ENCODE data around the gene GARS1.

The GARS1 gene

DNA sequence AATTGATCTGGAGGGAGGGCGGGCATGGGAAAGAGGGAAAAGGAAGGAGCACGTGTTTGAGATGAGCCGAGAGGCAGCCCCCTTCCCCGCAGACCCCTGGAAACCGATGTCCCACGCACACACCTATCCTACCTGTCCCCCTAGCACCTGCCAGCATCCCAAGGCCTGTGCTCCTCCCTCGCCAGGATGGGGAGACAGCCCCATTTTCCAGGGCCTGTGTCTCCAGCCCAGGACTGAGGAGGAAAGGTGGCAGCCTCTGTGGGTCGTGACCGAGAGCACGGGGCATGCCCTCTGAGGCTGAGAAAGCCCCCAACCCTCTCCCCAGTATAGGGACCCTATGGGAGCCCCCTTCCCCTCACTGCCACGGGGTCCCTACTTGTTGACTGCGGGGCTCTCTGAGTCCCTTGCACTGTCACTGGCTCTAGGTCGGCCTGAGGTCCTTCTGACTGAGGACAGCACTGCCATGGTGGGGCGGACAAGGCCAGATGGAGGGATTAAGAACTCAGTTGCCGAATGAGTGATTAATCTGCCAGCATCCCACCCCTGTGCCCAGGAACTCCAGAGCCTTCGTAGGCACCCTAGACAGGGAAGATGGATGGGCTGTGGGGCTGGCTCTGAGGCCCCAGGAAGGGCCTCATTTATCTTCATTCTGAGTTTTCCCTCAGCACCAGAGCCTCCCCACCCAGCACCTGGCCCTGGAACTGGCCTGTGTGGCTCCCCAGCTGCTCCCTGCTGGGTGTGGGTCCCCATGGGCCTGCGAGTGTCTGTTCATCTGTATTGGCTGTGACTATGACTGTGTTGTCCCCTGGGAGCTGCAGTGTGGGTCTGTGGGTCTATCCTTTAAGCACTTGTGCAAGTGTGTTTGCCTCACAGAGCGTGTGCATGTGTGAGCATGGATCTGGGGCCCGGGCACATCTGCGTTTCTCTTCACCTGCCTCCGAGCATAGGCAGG is 61.6 kb downstream of the GARS1 start:
- no peaks in the 10 kb centered on the region for H3K36me3 ChIP-seq (ENCODE audit: insufficient read depth, low read length)
- H3K9me3 ChIP-seq (ENCODE audit: low read length) = no peaks in the 10 kb centered on the region
- H2AFZ ChIP-seq (ENCODE audit: low read depth, low read length) = no peak overlapping the region
- no peaks in the 10 kb centered on the region for H3K4me1 ChIP-seq (ENCODE audit: insufficient read depth, low read length)
- H3K27me3 ChIP-seq (ENCODE audit: insufficient read depth, low read length) = peaks cover 7% of the 10 kb centered on the region
- no peak overlapping the region for H3K4me3 ChIP-seq (ENCODE audit: low read length)

DNA sequence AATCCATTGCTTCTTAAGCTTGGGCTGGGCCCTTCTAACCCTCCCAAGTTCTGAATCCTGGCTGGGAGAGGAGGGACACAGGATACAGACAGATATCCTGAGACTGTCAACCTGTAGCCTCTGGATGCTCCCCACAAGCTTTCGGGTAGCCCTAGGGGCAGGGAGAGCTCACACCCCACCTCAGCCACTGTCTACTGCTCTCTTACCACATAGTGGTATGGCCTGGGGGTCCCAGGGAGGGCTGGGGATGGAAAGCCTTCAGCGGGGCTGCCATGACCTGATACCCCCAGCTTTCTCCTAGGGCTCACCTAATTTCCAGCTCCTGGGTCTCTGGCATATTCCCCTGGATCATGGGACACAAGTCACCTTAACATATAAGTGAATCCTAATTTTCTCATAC is 62.5 kb downstream of the GARS1 start:
- Histone ChIP-seq H3K4me3 (ENCODE audit: low read length) (no peak overlapping the region), H3K9me3 (ENCODE audit: low read length) (no peaks in the 10 kb centered on the region), H2AFZ (ENCODE audit: low read depth, low read length) (no peak overlapping the region), H3K27me3 (ENCODE audit: insufficient read depth, low read length) (peaks cover 7% of the 10 kb centered on the region), H3K4me1 (ENCODE audit: insufficient read depth, low read length) (no peaks in the 10 kb centered on the region), H3K36me3 (ENCODE audit: insufficient read depth, low read length) (no peaks in the 10 kb centered on the region)

DNA sequence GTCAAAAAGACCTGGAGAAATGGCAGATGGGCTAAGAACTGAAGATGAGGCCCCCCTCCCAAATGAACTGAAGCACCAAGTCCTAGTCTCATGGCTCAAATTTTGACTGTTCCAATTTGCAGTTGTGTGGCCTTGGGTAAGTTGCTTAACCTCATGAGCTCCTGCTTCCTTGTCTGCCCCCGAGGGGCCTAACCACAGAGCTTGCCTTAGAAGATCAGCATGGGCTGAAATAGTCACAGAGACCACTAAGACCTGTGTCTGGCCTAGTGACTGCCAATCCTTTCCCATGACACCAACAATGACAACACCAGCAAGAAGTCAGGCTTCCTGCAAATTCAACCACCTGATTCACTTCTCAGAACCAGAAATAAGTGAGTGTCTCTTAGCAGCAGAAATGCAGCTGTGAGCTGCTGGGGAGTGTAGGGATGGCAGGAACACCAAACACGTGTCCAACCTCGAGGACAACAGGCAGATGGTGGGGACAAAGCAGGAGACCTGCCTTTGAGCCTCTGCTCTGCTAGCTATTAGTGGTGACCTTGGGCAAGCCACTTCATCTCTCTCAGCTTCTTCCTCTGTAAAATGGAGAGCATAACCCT is 63.9 kb downstream of the GARS1 start:
- peaks cover 7% of the 10 kb centered on the region for H3K27me3 ChIP-seq (ENCODE audit: insufficient read depth, low read length)
- H3K4me1 ChIP-seq (ENCODE audit: insufficient read depth, low read length) = no peaks in the 10 kb centered on the region
- H2AFZ ChIP-seq (ENCODE audit: low read depth, low read length) = no peak overlapping the region
- H3K9me3 ChIP-seq (ENCODE audit: low read length) = no peaks in the 10 kb centered on the region
- no peak overlapping the region for H3K4me3 ChIP-seq (ENCODE audit: low read length)
- no peaks in the 10 kb centered on the region for H3K36me3 ChIP-seq (ENCODE audit: insufficient read depth, low read length)

DNA sequence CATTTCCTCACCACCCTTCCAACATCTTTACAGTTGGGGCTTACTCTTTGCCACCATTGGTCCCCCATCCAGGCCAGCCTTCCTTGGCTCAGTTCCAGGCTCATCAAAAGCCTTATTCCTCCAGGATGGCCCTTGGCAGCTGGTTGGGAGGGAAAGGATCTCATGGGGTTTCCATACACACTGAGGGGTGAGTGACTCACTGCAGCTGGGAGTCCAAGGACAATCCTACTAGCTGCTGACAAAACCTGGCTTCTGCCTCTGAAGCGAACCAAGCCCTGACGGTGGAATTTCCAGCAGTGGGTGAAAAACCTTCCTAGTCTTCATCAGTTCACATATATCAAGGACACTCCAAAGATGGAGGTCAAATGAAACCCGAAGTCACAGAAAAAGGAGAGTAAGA is 64.6 kb downstream of the GARS1 start:
- no peaks in the 10 kb centered on the region for H3K36me3 ChIP-seq (ENCODE audit: insufficient read depth, low read length)
- peaks cover 7% of the 10 kb centered on the region for H3K27me3 ChIP-seq (ENCODE audit: insufficient read depth, low read length)
- H2AFZ ChIP-seq (ENCODE audit: low read depth, low read length) = no peak overlapping the region
- no peak overlapping the region for H3K4me3 ChIP-seq (ENCODE audit: low read length)
- H3K4me1 ChIP-seq (ENCODE audit: insufficient read depth, low read length) = no peaks in the 10 kb centered on the region
- H3K9me3 ChIP-seq (ENCODE audit: low read length) = no peaks in the 10 kb centered on the region

DNA sequence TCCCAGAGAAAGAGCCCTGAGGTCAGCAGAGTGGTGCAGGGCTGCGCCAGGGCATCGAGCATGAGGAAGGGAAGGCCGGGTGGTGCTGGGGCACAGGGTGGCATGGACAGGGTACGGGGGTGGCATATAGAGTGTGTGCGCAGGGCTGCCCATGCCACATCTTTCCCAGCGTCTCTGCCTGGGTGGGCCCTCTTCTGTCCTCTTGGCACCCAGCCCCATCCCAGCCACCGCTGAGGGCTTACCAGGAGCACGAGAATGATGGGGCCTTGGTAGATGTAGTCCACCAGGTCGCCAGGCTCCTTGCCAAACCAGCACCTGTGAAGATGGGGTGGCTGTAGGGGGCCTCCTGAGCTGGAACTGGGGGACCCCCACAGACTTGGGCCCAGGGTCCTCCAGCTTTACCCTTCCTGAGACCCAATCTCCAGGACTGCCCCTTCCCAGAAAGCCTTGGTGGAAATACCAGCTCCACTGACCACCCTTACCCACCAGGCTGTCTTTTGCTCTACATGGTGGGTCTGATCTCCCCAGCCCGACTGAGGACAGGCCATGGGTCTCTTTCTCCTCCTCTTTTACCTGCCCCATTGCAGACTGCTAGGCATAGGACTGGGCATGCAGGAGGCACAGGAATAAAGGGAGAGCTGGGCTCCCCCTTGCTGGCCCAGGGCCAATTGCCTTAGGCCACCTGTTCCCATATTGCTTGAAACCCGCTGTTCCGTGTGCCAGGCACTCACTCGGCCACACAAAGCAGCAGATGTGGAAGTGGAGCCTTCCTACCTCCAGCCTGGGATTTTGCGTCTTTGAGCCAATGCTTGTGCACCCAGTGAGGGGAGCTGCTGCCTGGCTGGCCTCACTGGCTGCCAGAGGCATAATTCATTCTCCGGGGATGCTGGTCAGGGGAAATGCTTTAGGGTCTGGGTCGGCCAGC is 65.9 kb downstream of the GARS1 start:
- Histone ChIP-seq H2AFZ (ENCODE audit: low read depth, low read length) (no peak overlapping the region), H3K4me3 (ENCODE audit: low read length) (no peak overlapping the region), H3K36me3 (ENCODE audit: insufficient read depth, low read length) (no peaks in the 10 kb centered on the region), H3K4me1 (ENCODE audit: insufficient read depth, low read length) (no peaks in the 10 kb centered on the region), H3K9me3 (ENCODE audit: low read length) (no peaks in the 10 kb centered on the region), H3K27me3 (ENCODE audit: insufficient read depth, low read length) (peaks cover 7% of the 10 kb centered on the region)

DNA sequence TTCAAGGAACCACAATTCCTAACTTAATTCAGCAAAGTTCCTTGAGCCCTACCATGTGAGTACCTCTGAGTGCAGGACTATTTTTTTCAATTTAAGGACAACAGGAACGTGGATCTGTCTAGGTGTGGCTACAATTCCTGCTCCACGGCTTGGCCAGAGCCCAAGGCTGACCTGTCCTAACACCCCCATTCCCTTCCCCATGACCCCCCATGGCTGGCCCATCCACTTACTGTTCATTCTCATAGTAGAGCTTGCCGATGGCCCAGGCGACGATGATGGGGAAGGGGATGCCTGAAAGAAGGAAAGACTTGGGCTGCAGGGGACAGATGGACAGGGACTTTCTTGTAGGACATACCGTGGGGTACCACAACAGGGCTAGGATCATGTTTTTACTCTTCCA is 67.2 kb downstream of the GARS1 start:
- Histone ChIP-seq H3K4me1 (ENCODE audit: insufficient read depth, low read length) (no peaks in the 10 kb centered on the region), H3K9me3 (ENCODE audit: low read length) (no peaks in the 10 kb centered on the region), H3K27me3 (ENCODE audit: insufficient read depth, low read length) (peaks cover 3% of the 10 kb centered on the region), H3K4me3 (ENCODE audit: low read length) (no peak overlapping the region), H3K36me3 (ENCODE audit: insufficient read depth, low read length) (no peaks in the 10 kb centered on the region), H2AFZ (ENCODE audit: low read depth, low read length) (no peak overlapping the region)

DNA sequence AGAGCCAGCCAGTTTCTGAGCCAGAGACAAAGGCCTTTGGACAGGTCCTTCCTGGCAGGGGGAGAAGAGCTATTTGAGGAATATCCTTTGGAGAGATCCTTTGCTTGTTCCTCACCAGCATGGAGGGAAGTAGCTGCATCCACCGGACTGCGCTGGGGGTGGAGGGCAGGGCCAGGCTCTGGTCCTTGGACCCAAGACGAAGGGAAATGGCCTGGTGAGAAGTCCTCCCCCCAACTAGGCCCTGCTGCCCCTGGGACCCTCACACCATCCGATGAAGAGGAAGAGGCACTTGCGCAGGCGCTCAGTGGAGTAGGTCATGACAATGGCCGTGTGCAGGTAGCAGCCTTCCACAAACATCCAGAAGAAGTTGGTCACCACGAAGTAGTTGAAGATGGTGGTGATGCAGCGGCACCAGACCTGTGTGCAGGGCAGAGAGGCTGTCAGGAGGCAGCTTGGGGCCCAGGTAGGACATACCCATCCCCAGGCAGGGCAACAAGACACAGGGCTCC is 67.8 kb downstream of the GARS1 start:
- Histone ChIP-seq H3K36me3 (ENCODE audit: insufficient read depth, low read length) (no peaks in the 10 kb centered on the region), H3K27me3 (ENCODE audit: insufficient read depth, low read length) (peaks cover 3% of the 10 kb centered on the region), H3K4me3 (ENCODE audit: low read length) (no peak overlapping the region), H3K9me3 (ENCODE audit: low read length) (no peaks in the 10 kb centered on the region), H3K4me1 (ENCODE audit: insufficient read depth, low read length) (no peaks in the 10 kb centered on the region), H2AFZ (ENCODE audit: low read depth, low read length) (no peak overlapping the region)

DNA sequence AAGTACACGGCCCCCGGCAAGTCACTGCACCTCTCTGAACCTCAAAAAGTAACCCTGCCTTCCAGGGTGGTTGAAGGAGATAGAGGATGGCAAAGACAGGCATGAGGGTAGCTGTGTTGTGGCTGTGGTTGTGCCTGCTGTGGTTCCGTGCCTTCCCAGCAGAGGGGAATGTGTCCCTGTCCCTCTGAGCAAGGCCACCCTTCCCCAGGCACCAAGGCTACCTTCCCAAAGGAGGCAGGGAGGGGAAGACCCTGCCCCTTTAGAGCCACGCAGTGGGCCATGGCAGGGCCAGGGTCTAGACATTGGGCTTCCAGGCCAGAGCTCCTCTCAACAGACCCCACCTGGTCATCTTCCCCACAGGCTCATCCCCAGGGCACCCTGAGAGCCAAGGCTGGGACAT is 68.7 kb downstream of the GARS1 start:
- Histone ChIP-seq H3K4me3 (ENCODE audit: low read length) (no peak overlapping the region), H2AFZ (ENCODE audit: low read depth, low read length) (no peak overlapping the region), H3K9me3 (ENCODE audit: low read length) (no peaks in the 10 kb centered on the region), H3K27me3 (ENCODE audit: insufficient read depth, low read length) (no peaks in the 10 kb centered on the region), H3K4me1 (ENCODE audit: insufficient read depth, low read length) (no peaks in the 10 kb centered on the region), H3K36me3 (ENCODE audit: insufficient read depth, low read length) (no peaks in the 10 kb centered on the region)

DNA sequence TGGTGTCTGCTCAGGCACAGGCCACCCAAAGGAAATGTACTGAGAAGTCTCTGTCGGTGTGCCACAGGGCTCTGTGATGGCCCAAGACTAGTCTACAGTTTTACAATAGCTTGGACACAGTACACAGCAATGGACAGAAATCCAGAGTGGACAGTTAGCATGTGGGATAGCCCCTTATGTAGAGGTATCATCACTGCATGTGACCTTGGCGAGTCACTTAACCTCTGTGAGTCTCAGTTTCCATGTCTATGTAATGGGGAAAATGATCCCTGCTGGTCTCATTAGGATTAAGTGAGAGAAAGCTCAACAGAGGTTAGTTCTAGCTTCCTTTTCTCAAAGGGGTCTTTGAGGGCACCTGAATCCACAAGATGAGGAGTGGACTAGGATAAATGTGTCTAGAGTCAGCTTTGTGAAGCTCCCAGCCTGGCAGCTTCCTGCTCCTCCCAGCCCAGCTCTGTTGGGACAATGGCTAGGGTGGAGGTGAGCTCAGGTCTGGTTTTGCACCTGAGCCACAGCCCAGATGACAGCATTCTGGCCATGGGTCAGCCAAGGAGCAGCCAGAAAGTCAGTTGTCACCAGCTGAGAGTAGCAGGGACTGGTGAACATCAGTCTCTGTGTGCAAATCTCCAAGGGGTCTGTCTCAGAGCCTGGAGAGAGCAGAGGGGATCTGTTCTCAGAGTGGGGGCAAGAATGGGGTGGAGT is 69.7 kb downstream of the GARS1 start:
- H3K9me3 ChIP-seq (ENCODE audit: low read length) = no peaks in the 10 kb centered on the region
- H3K27me3 ChIP-seq (ENCODE audit: insufficient read depth, low read length) = no peaks in the 10 kb centered on the region
- no peaks in the 10 kb centered on the region for H3K36me3 ChIP-seq (ENCODE audit: insufficient read depth, low read length)
- H3K4me3 ChIP-seq (ENCODE audit: low read length) = no peak overlapping the region
- H3K4me1 ChIP-seq (ENCODE audit: insufficient read depth, low read length) = no peaks in the 10 kb centered on the region
- no peak overlapping the region for H2AFZ ChIP-seq (ENCODE audit: low read depth, low read length)

DNA sequence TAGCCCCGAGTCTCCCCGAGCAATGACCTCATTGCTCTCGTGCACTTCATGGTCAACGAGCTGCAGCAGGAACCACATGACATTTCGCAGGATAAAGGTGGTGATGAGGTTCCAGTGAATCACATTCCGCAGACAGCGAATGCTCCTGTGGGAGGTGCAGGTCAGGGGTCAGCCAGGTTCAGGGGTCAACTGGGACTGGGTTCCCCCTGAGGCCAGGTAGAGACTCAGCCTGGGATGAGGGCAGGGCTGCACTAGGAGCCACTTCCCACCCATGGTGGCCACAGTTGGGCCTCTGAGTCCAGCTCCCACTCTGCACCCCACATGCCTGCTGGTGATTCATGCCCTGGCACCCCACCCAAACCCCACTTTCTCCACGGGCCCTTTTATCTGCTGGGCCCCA is 70.4 kb downstream of the GARS1 start:
- Histone ChIP-seq H2AFZ (ENCODE audit: low read depth, low read length) (no peak overlapping the region), H3K9me3 (ENCODE audit: low read length) (no peaks in the 10 kb centered on the region), H3K4me1 (ENCODE audit: insufficient read depth, low read length) (no peaks in the 10 kb centered on the region), H3K27me3 (ENCODE audit: insufficient read depth, low read length) (no peaks in the 10 kb centered on the region), H3K36me3 (ENCODE audit: insufficient read depth, low read length) (no peaks in the 10 kb centered on the region), H3K4me3 (ENCODE audit: low read length) (no peak overlapping the region)

DNA sequence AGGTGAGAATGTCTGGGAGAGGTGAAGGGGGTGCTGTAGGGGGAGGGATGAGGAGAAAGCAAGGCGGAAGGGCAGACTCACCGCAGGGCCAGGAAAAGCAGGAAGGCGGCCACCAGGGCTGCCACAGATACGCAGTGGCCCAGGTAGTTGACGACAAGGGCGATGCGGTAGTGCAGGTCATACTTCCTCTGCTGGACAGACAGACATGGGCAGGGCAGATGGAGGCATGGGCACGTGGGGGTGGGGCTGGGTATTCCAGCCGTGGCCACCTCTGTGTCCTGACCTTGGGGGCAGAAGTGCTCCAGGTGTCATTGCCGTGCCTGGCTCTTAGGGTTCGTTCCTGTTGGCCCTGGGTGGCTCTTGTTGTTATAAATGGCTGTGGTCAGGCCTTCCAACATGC is 70.8 kb downstream of the GARS1 start:
- Histone ChIP-seq H2AFZ (ENCODE audit: low read depth, low read length) (no peak overlapping the region), H3K4me1 (ENCODE audit: insufficient read depth, low read length) (no peaks in the 10 kb centered on the region), H3K27me3 (ENCODE audit: insufficient read depth, low read length) (no peaks in the 10 kb centered on the region), H3K9me3 (ENCODE audit: low read length) (no peaks in the 10 kb centered on the region), H3K36me3 (ENCODE audit: insufficient read depth, low read length) (no peaks in the 10 kb centered on the region), H3K4me3 (ENCODE audit: low read length) (no peak overlapping the region)

DNA sequence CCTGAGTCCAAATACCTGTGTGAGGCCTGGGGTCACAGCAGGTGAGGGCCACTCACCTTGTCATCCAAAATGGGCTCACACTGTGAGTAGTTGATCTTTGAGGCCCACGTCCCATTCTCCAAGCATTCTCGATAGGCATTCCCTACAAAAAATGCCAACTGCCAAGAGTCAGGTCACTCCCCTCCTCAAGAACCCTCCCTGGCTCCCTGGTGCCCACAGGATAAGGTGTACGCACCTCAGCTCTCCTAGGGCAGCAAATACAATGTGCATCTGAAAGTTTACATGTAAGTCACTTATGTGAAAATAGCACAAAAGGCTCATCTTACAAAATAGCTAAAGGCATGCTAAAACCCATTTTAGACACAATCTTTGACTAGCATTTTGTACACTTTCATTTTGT is 72.5 kb downstream of the GARS1 start:
- Histone ChIP-seq H3K9me3 (ENCODE audit: low read length) (no peaks in the 10 kb centered on the region), H3K36me3 (ENCODE audit: insufficient read depth, low read length) (no peaks in the 10 kb centered on the region), H3K4me1 (ENCODE audit: insufficient read depth, low read length) (no peaks in the 10 kb centered on the region), H3K4me3 (ENCODE audit: low read length) (no peak overlapping the region), H3K27me3 (ENCODE audit: insufficient read depth, low read length) (no peaks in the 10 kb centered on the region), H2AFZ (ENCODE audit: low read depth, low read length) (no peak overlapping the region)

Data from neuron (in vitro differentiated cells).